Measurements from ENCODE around the gene ALG9.

Gene ALG9

GRCh38 chr11:111762526-111762925 lies 108.9 kb downstream of the ALG9 start:
- Histone ChIP-seq H3K27me3 (ENCODE audit: insufficient read depth, low read length) (no peaks in the 10 kb centered on the region), H3K4me3 (ENCODE audit: low read length) (no peak overlapping the region), H3K36me3 (ENCODE audit: insufficient read depth, low read length) (peaks cover 73% of the 10 kb centered on the region), H3K9ac (ENCODE audit: low read depth, low read length) (no peak overlapping the region), H3K27ac (ENCODE audit: low read depth, low read length) (peak overlapping the region; percentile 57; the same call in 1 of the 2 replicates), H3K4me1 (ENCODE audit: insufficient read depth, low read length) (peaks cover 16% of the 10 kb centered on the region), H3K9me3 (ENCODE audit: insufficient read depth, low read depth, low read length) (no peaks in the 10 kb centered on the region)
- 96% methylated on average over 5 of the region's 5 CpGs for WGBS

DNA sequence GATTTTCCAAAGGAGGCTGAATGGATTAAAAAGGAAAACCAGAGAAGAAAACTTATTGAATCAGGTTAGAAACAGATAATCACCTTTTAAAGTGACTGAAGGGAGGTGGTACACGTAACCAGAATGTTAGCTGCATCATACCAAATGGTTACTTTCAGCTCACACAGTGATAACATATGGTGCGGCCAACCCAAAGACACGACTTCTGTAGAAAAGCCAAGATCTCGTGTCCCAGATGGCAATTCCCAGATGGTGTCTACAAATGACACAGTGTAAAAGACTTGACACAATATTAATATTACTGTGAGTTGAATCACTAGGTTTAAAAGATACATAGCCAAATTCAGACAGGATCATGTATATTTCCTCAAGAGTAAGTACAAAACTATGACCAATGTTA lies 110.3 kb downstream of the ALG9 start:
- Histone ChIP-seq H3K4me1 (ENCODE audit: insufficient read depth, low read length) (peaks cover 9% of the 10 kb centered on the region), H3K27me3 (ENCODE audit: insufficient read depth, low read length) (no peaks in the 10 kb centered on the region), H3K36me3 (ENCODE audit: insufficient read depth, low read length) (peaks cover 86% of the 10 kb centered on the region), H3K9ac (ENCODE audit: low read depth, low read length) (no peak overlapping the region), H3K4me3 (ENCODE audit: low read length) (no peak overlapping the region), H3K9me3 (ENCODE audit: insufficient read depth, low read depth, low read length) (no peaks in the 10 kb centered on the region), H3K27ac (ENCODE audit: low read depth, low read length) (no peak overlapping the region)
- 95% methylated on average over 4 of the region's 4 CpGs for WGBS

DNA sequence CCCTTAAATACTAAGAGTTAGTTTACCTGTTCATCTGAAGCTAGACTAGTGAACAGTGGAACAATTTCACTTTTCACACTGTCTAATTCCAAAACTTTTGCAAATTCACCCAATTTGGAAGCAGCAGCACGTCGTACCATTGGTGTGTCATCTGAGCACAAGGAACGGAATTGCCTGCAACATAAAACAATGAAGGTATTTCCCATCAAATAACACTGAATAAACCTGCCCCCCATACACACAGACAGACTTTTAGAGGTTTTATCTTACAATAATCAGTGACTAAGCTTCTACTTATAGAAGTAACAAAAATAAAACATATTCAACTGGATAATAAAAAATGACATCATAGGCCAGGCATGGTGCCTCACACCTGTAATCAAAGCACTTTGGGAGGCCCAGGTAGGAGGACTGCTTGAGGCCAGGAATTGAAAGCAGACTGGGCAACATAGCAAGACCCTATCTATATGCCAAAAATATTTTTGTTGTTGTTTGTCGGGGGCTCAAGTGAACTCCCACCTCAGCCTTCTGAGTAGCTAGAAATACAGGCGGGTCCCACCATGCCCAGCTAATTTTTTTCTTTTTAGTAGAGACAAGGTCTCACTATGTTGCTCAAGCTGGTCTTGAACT lies 111.5 kb downstream of the ALG9 start:
- WGBS, result 89% methylated on average over 5 of the region's 5 CpGs
- H3K36me3 ChIP-seq (ENCODE audit: insufficient read depth, low read length), result peaks cover 92% of the 10 kb centered on the region

DNA sequence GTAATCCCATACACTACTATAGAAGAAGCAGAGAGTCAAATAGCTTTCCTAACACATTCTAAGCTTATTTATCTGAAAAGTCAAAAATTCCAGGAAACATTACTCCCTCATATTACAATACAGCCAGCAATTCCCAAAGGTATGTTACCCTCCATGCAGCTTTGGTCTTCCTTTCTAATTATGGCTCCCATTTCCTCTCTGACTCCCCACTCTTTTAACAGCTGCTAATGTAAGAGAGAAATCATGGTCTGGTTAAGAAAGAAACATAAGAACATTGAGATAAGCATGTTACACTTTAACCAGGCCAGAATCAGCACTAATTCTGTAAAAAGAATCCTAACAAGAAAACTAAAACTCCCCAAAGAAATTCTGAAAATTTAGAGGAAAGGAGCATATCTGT lies 112.0 kb downstream of the ALG9 start:
- Histone ChIP-seq H3K36me3 (ENCODE audit: insufficient read depth, low read length) (peaks cover 93% of the 10 kb centered on the region), H3K4me3 (ENCODE audit: low read length) (no peak overlapping the region), H3K4me1 (ENCODE audit: insufficient read depth, low read length) (peaks cover under 1% of the 10 kb centered on the region; the same call in 1 of the 2 replicates), H3K9me3 (ENCODE audit: insufficient read depth, low read depth, low read length) (no peaks in the 10 kb centered on the region), H3K27ac (ENCODE audit: low read depth, low read length) (no peak overlapping the region), H3K9ac (ENCODE audit: low read depth, low read length) (no peak overlapping the region), H3K27me3 (ENCODE audit: insufficient read depth, low read length) (no peaks in the 10 kb centered on the region)

More for the DNA sequence above, 111.5 kb downstream of the ALG9 start:
- H3K9ac ChIP-seq (ENCODE audit: low read depth, low read length), result no peak overlapping the region
- H3K27me3 ChIP-seq (ENCODE audit: insufficient read depth, low read length), result no peaks in the 10 kb centered on the region
- H3K4me3 ChIP-seq (ENCODE audit: low read length), result no peak overlapping the region
- no peaks in the 10 kb centered on the region for H3K9me3 ChIP-seq (ENCODE audit: insufficient read depth, low read depth, low read length)
- H3K4me1 ChIP-seq (ENCODE audit: insufficient read depth, low read length), result peaks cover 6% of the 10 kb centered on the region
- no peak overlapping the region for H3K27ac ChIP-seq (ENCODE audit: low read depth, low read length)

DNA sequence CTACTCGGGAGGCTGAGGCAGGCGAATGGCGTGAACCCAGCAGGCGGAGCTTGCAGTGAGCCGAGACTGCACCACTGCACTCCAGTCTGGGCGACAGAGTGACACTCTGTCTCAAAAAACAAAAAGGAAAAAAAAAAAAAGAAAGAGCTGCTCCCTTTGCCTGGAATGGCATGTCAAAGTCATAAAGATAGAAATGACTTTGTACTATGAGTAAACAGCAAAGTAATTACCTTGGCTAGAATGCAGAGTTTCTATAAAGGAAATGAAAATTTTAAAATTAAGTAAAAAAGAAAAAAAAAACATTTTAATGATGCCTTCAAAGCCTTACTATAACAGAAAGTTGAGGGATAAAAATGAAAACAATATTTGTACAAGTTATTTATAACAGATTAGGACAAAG lies 115.3 kb downstream of the ALG9 start:
- no peak overlapping the region for H3K4me3 ChIP-seq (ENCODE audit: low read length)
- no peaks in the 10 kb centered on the region for H3K27me3 ChIP-seq (ENCODE audit: insufficient read depth, low read length)
- H3K4me1 ChIP-seq (ENCODE audit: insufficient read depth, low read length), result no peaks in the 10 kb centered on the region
- WGBS, result 93% methylated on average over 6 of the region's 6 CpGs
- no peak overlapping the region for H3K27ac ChIP-seq (ENCODE audit: low read depth, low read length)
- peaks cover 92% of the 10 kb centered on the region for H3K36me3 ChIP-seq (ENCODE audit: insufficient read depth, low read length)
- H3K9me3 ChIP-seq (ENCODE audit: insufficient read depth, low read depth, low read length), result no peaks in the 10 kb centered on the region
- H3K9ac ChIP-seq (ENCODE audit: low read depth, low read length), result no peak overlapping the region

GRCh38 chr11:111749646-111750045 lies 121.7 kb downstream of the ALG9 start:
- H3K4me1 ChIP-seq (ENCODE audit: insufficient read depth, low read length), result no peaks in the 10 kb centered on the region
- no peak overlapping the region for H3K27ac ChIP-seq (ENCODE audit: low read depth, low read length)
- H3K4me3 ChIP-seq (ENCODE audit: low read length), result no peak overlapping the region
- no peaks in the 10 kb centered on the region for H3K9me3 ChIP-seq (ENCODE audit: insufficient read depth, low read depth, low read length)
- no peaks in the 10 kb centered on the region for H3K27me3 ChIP-seq (ENCODE audit: insufficient read depth, low read length)
- H3K36me3 ChIP-seq (ENCODE audit: insufficient read depth, low read length), result peaks cover 96% of the 10 kb centered on the region
- H3K9ac ChIP-seq (ENCODE audit: low read depth, low read length), result no peak overlapping the region

DNA sequence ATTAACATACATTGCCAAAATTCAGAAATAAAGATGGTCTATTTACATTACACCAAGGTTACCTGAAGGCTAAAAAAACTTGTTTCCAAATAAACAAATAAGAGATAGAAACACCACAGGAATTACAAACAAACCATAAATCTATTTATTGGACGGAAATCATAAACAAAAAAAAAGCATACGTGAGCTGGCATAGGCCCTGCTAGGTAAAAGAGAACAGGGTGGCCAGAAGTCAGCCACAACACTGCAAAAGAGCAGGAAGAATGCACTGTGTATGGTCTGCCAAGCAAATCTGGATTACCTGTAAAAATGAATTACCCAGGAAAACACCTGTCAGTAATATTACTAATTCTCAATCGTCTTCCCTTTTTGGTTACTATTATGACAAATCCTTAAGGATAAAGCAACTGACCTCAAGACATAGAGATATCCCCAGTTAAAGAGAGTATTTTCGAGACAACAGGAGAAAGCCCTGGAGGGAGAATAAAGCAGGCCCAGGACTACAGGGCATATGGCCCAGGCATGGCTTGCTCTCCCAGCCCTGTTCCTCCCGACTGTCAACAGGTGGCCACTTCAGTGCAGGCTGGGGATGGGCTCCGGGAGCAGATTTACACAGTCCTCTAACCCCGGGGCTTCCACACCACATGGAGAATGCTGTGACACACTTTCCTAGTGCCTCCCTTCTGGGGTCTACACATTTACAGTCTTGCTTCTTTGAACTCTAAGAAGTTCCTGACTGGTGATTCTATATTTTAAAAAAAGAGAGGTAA lies 123.2 kb downstream of the ALG9 start:
- Histone ChIP-seq H3K4me3 (ENCODE audit: low read length) (no peak overlapping the region), H3K4me1 (ENCODE audit: insufficient read depth, low read length) (no peaks in the 10 kb centered on the region), H3K9ac (ENCODE audit: low read depth, low read length) (no peak overlapping the region), H3K9me3 (ENCODE audit: insufficient read depth, low read depth, low read length) (no peaks in the 10 kb centered on the region), H3K27ac (ENCODE audit: low read depth, low read length) (no peak overlapping the region), H3K36me3 (ENCODE audit: insufficient read depth, low read length) (peaks cover 96% of the 10 kb centered on the region), H3K27me3 (ENCODE audit: insufficient read depth, low read length) (no peaks in the 10 kb centered on the region)
- WGBS, result 87% methylated on average over 7 of the region's 7 CpGs

- no peak overlapping the region for H3K9ac ChIP-seq (ENCODE audit: low read depth, low read length)
- no peak overlapping the region for H3K27ac ChIP-seq (ENCODE audit: low read depth, low read length)
- WGBS, result 98% methylated on average over 6 of the region's 6 CpGs
- no peaks in the 10 kb centered on the region for H3K9me3 ChIP-seq (ENCODE audit: insufficient read depth, low read depth, low read length)
- H3K36me3 ChIP-seq (ENCODE audit: insufficient read depth, low read length), result peaks cover 97% of the 10 kb centered on the region
- H3K4me1 ChIP-seq (ENCODE audit: insufficient read depth, low read length), result no peaks in the 10 kb centered on the region
- no peak overlapping the region for H3K4me3 ChIP-seq (ENCODE audit: low read length)
- no peaks in the 10 kb centered on the region for H3K27me3 ChIP-seq (ENCODE audit: insufficient read depth, low read length)
These were observed 125.5 kb downstream of the ALG9 start for GRCh38 chr11:111745719-111746504.

DNA sequence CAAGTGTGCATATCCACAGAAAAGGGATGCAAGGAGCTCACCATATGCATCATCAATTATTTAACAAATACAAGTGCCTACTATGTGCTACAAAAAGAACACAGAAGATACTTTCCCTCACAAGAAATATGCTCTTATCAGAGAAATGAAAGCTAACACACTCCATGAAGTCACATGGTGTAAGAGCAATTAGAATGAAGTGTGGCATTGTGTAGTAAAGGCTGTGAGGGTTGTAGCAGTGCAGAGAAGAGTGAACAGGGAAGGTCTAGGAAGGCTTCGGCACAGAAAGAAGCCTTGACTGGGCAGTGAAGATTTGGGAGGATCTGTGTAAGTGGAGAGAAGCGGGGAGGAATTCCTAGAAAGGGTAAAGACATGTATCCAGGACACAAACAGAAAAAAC lies 127.7 kb downstream of the ALG9 start:
- Histone ChIP-seq H3K4me1 (ENCODE audit: insufficient read depth, low read length) (peaks cover 11% of the 10 kb centered on the region; the same call in 1 of the 2 replicates), H3K9ac (ENCODE audit: low read depth, low read length) (no peak overlapping the region), H3K36me3 (ENCODE audit: insufficient read depth, low read length) (peaks cover 94% of the 10 kb centered on the region), H3K9me3 (ENCODE audit: insufficient read depth, low read depth, low read length) (no peaks in the 10 kb centered on the region), H3K4me3 (ENCODE audit: low read length) (no peak overlapping the region), H3K27me3 (ENCODE audit: insufficient read depth, low read length) (no peaks in the 10 kb centered on the region), H3K27ac (ENCODE audit: low read depth, low read length) (no peak overlapping the region)
- WGBS, result 93% methylated on average over 2 of the region's 2 CpGs

GRCh38 chr11:111741751-111742150 lies 129.6 kb downstream of the ALG9 start:
- no peak overlapping the region for H3K4me3 ChIP-seq (ENCODE audit: low read length)
- H3K36me3 ChIP-seq (ENCODE audit: insufficient read depth, low read length), result peaks cover 80% of the 10 kb centered on the region
- no peaks in the 10 kb centered on the region for H3K27me3 ChIP-seq (ENCODE audit: insufficient read depth, low read length)
- H3K9me3 ChIP-seq (ENCODE audit: insufficient read depth, low read depth, low read length), result no peaks in the 10 kb centered on the region
- 87% methylated on average over 2 of the region's 2 CpGs for WGBS
- peaks cover 19% of the 10 kb centered on the region; the same call in 1 of the 2 replicates for H3K4me1 ChIP-seq (ENCODE audit: insufficient read depth, low read length)
- no peak overlapping the region for H3K27ac ChIP-seq (ENCODE audit: low read depth, low read length)
- no peak overlapping the region for H3K9ac ChIP-seq (ENCODE audit: low read depth, low read length)

DNA sequence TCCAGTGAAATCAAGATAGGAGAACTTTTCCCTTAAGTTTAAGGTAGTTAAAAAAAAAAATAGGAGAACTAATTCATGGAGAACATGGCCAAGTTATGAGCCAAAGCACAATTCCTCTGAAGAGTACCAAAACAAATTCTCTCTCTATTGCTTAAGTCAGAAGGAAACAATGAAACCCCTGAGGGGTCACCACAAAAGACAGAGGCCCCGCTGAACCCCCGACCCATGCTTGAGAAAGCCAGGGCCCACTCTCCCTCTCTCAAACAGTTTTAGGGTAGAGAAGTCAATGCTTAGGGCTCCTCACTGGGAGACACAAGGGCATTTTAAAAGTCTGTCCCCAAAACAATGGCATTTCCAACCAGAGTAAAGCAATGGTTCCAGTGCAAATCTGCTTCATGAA lies 132.1 kb downstream of the ALG9 start:
- Histone ChIP-seq H3K9me3 (ENCODE audit: insufficient read depth, low read depth, low read length) (no peaks in the 10 kb centered on the region), H3K27ac (ENCODE audit: low read depth, low read length) (no peak overlapping the region; the same call in 1 of the 2 replicates), H3K4me3 (ENCODE audit: low read length) (no peak overlapping the region), H3K4me1 (ENCODE audit: insufficient read depth, low read length) (peaks cover 22% of the 10 kb centered on the region; the same call in 1 of the 2 replicates), H3K9ac (ENCODE audit: low read depth, low read length) (no peak overlapping the region), H3K36me3 (ENCODE audit: insufficient read depth, low read length) (peaks cover 57% of the 10 kb centered on the region), H3K27me3 (ENCODE audit: insufficient read depth, low read length) (no peaks in the 10 kb centered on the region)
- 85% methylated on average over 2 of the region's 2 CpGs for WGBS
